ENCODE measurements around the gene ZBTB47. TPM values are rescaled to one million over a fixed set of nuclear protein-coding genes. Genes with fewer than 3 reads are reported as not detected.

The ZBTB47 gene
- total RNA-seq, 1 donor, result 5.9 TPM

DNA sequence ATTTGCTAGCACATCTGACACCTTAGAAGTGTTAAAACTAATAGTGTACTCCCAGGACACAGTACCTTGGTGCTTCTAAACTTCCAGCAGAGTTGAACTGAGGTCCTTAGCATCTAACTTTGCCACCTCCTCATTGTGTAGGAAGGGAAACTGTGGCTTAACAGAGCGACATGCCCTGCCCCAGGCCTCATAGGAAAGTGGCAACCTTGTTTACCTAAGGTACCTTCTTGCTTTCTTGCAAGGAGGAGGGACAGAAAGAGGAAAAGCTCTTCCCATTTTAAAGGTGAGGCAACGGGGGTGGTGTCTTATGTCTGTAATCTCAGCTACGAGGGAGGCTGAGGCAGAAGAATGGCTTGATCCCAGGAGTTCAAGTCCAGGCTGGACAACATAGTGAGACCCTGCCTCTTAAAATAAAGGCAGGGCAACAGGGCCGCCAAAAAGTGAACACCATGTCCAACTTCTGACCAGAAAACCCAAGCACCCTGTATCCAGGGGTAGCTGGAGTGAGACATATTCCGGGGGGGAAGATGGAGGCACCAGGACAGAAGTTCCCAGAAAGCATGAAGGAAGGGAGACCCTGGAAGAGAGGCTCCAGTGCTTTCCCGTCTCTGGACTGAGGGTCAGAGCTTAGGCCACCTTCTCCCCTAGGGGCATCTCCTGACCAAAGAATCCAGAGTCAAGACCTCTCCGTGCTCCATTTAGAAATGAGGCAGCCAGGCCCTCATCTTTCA, 31.3 kb downstream of the ZBTB47 start:
- no peak for DNase-seq (ENCODE audit: low read depth in 2 of 3, low spot score in 2 of 3)

DNA sequence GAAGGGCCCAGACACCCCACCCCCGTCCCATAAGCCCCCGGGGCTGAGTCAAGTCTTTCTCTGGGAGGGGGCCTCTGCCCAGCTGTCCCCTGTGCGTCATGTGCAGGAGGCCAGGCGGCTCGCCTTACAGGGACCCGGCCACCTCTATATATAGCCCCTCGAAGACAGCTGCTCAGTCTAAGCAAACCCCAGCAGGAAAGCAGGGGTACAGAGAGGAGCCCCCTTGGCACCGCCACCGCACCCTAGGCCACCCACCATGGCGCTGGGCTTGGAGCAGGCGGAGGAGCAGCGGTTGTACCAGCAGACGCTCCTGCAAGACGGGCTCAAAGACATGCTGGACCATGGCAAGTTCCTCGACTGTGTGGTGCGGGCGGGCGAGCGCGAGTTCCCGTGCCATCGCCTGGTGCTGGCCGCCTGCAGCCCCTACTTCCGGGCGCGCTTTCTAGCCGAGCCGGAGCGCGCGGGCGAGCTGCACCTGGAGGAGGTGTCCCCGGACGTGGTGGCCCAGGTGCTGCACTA, 31.9 kb downstream of the ZBTB47 start, which contains the start of gene KLHL40:
Gene KLHL40, plus strand, starts transcription at position 175 of the 519 bp plus-strand sequence. Its CDS starts 82 bp downstream, at position 257.
- no peak for DNase-seq (ENCODE audit: low read depth in 2 of 3, low spot score in 2 of 3)

DNA sequence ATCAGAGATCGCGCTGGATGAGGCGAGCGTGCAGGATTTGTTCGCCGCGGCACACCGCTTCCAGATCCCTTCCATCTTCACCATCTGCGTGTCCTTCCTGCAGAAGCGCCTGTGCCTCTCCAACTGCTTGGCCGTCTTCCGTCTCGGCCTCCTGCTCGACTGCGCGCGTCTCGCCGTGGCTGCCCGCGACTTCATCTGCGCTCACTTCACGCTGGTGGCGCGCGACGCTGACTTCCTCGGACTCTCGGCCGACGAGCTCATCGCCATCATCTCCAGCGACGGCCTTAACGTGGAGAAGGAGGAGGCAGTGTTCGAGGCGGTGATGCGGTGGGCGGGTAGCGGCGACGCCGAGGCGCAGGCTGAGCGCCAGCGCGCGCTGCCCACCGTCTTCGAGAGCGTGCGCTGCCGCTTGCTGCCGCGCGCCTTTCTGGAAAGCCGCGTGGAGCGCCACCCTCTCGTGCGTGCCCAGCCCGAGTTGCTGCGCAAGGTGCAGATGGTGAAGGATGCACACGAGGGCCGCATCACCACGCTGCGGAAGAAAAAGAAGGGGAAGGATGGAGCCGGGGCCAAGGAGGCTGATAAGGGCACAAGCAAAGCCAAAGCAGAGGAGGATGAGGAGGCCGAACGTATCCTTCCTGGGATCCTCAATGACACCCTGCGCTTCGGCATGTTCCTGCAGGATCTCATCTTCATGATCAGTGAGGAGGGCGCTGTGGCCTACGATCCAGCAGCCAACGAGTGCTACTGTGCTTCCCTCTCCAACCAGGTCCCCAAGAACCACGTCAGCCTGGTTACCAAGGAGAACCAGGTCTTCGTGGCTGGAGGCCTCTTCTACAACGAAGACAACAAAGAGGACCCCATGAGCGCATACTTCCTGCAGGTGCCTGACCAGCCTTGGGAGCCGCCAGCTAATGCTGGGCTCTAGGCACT, 32.7 kb downstream of the ZBTB47 start:
- DNase-seq (ENCODE audit: low read depth in 2 of 3, low spot score in 2 of 3), result no peak

DNA sequence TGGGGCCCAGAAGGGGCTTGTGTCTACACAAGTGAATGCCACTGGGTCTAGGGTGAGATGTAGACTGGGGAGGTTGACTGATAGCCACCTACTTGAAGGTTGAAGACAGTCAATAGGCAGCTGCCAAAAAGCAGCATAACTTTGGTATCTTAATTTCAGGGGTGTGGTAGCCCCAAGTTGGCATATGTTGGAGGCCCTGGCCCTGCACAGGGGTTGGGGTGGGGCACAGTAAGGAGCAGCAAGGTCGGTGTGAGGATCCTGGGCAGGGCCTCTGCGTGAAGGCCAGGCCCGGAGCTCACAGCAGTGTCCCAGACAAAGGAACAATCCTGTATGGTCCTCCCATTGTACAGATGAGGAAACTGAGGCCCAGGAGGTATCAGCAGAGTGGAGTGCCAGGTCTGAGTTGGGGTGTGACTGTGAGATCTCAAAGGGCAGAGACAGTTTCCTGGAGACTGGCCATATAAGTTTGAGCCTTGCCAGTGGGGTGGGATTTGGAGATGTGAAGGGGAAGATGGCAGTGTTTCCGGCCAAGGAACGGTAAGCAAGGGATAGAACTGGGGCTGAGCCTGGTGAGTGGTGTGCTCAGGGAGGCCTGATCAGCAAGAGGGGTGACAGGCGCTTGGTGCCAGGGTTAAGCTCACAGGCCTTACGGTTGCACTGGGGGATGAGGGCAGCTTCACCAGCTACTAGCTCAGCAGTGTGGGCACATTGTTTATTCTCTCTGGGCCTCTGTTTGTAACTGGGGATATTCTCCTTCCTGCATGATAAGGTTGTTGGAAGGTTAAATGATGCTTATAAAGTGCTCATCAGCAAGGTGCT, 33.5 kb downstream of the ZBTB47 start:
- DNase-seq (ENCODE audit: low read depth in 2 of 3, low spot score in 2 of 3), result no peak

DNA sequence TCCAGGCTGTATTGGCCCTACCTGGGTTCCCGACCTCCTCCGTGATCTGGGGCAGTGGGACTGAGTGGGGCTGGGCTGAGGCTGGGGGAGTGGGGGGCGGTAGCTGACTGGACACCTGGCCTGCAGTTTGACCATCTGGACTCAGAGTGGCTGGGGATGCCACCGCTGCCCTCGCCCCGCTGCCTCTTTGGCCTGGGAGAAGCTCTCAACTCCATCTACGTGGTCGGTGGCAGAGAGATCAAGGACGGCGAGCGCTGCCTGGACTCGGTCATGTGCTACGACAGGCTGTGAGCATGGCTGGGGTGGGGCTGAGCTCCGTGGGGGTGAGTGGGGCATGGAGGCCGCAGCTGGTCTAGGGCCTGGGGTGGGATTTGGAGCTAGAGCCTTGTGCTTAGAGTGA, 34.5 kb downstream of the ZBTB47 start:
- DNase-seq (ENCODE audit: low read depth in 2 of 3, low spot score in 2 of 3), result no peak

DNA sequence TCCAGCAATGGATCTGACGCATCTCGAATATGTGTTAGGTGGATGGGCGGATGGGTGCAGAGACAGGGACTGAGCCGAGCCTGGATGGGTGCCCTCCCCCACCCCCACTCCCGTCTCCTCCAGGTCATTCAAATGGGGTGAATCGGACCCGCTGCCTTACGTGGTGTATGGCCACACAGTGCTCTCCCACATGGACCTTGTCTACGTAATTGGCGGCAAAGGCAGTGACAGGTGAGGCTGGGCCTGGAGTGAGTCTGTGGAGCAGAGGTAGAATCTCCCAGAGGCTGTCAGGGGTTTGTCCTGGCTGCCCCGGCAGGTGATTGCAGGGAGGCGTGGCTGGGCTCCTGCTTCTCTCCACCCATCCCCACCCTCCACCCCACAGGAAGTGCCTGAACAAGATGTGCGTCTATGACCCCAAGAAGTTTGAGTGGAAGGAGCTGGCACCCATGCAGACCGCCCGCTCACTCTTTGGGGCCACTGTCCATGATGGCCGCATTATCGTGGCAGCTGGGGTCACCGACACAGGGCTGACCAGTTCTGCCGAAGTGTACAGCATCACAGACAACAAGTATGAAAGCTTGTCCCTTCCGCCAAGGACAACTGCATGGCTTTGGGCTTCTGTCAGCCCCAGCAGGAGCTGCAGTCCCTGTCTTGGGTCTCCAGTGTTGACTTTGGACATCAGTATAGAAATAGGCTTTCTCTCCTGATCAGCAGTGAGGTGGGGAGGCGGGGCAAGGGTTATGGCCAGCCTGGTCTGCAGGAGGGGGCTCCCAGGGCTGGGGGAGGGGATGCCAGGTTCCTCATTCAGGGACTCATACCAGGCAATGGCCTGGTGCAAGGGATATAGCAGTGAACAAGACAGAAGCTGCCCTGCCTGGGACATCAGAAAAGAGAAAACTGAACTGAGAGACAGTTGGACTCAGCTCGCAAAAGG, 35.3 kb downstream of the ZBTB47 start:
- DNase-seq (ENCODE audit: low read depth in 2 of 3, low spot score in 2 of 3), result no peak

DNA sequence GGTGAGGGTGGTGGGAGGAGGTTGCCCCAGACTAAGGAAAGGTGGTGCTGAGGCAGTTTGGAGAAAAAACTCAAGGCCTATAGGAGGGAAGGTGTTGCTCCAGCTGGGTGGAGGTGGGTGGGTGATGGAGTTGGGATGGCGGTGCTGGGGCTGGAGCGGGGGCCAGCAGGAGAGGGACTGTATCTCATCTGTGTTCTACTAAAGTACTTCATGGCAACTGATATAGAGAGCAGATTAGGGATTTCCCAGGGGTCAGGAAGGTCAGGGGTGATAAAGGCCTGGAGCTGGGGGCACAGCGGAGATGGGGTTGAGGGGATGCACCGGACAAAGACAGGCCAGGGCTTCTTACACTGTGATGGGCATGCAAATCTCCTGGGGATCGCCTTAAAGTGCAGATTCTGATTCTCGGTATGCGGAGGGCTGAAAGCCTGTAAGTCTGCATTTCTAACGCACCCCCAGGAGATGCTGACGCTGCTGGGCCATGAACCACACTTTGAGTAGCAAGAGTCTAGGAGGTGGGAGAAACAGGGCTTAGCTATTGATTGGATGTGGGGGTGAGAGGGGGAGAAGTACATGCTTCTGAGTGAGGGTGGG, 36.0 kb downstream of the ZBTB47 start:
- no peak for DNase-seq (ENCODE audit: low read depth in 2 of 3, low spot score in 2 of 3)

DNA sequence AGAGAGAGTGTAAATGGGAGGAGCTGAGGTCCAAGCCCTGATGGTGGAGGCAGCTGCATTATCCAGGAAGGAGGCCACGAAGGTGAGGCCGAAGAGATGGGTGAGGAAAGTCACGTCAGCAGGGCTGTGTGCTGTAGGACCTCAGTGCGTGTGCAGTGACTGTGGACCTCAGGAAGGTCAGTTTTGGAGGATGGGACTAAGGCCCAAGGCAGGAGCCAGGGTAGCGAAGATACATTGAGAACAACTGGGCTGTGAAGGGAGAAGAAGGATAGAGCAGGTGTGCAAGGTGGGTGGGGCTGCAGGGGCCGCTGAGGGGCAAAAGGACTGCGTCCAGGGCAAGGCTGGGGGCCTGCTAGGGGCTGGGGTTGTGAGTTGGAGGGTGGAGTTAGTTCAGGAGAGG, 36.7 kb downstream of the ZBTB47 start:
- DNase-seq (ENCODE audit: low read depth in 2 of 3, low spot score in 2 of 3), result no peak

DNA sequence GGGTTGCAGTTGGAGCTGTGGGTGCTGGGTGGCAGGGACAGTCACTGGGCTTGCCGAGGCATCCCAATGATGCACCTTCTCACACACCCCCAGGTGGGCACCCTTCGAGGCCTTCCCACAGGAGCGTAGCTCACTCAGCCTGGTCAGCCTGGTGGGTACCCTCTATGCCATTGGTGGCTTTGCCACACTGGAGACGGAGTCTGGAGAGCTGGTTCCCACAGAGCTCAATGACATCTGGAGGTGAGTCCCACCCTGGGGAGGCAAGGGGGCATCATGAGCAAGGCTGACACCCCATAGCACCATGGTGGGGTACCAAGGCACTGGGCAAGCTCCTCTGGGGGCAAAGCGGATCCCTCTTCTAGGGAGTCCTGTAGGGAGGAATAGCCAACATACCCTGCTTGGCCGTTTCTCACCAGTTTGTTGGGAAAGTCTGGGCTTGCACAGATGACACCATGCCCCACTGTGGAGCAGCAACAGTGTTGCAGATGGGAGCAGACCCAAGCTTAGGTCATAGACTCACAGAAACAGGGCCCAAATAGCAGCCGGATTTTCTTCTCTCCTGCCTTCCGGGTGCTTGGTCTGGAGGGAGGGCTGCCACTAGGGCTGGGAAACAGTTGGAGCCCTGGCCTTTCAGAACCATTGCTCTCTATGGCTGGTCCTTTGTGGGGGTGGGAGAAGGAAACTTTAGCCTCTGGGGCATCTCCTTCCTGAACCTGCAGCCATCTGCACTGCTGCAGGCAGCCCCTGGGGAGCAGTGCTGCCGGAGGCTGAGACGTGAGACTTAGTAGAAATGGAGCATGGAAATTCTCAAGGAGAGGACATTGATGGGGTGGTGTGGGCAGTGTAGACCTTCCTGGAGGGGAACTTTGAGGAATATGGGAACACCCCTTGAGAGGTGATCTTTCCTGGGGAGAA, 37.5 kb downstream of the ZBTB47 start:
- DNase-seq (ENCODE audit: low read depth in 2 of 3, low spot score in 2 of 3), result no peak

DNA sequence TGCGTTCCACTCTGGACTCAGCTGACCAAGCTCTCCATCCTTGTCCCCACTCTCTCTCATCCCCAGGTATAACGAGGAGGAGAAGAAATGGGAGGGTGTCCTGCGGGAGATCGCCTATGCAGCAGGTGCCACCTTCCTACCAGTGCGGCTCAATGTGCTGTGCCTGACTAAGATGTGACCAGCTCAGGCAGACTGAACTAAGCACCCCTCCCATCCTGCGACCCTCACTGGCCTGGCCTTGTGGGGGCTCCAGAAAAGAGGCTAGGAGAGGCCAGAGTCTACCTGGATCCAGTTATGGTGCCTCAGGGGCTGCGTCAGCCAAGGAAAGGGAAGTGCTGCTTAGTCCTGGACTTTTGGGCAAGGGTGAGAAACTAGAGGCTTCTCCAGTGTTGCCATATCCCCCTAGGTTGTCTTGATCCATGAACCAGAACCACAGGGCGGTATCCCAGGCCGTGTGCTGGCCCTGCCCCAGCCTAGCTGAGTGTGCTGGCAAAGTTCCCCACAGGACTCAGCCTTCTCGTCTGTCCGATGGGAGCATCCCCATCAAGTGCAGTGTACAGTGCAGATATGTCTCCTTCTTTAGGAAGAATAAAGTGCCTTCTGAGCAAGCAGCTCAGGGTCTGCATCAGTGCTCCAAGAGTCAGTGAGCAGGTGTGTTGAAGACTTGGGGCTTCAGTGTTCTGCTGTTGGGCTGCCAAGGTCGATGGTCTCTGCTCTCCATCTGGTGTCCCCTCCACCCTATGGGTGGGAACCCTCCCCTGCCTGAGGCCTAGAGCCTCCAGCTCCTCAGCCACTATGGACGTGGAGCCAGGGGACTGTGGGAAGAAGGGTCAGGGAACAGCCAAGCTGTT, 38.5 kb downstream of the ZBTB47 start:
- DNase-seq (ENCODE audit: low read depth in 2 of 3, low spot score in 2 of 3), result no peak

DNA sequence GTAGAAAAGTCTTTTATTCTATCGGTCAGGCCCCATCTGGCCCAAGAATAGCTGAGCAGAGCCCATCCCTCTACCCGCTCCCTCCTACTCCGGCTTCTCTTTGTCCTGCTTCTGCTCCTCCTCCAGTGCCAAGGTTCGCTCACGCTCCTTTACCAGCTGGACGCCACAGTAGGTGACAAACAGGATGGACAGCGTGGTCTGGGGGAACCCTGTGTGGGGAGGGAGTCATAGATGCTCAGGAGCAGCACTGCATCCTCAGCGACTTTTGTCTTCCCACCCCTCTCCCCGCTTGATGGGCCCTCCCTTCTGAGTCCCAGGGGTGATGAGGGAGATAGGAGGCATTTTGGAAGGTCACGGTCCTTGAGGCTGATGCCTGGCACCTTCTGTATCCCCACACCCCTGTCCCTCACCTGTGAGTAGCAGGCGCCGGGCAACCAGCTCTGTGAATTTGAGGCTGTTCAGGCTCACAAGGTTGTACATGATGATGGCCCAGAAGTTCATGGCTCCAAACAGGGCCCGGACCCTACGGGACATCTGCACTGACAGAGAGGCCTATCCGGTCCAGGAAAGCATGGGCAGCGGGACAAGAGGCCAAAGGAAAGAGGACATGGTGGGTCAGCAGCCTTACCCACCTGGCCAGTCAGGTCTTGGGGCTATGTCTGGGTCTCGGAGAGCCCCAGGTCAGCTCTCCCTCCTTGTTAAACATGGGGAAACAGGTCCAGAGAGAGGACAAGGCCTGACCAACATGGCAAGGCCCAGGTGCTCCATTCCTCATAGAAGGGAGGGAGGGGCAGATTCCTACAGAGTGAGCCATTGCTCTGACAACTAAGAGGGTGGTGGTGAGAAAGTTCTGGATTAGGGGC, 39.4 kb downstream of the ZBTB47 start:
- DNase-seq (ENCODE audit: low read depth in 2 of 3, low spot score in 2 of 3), result no peak

DNA sequence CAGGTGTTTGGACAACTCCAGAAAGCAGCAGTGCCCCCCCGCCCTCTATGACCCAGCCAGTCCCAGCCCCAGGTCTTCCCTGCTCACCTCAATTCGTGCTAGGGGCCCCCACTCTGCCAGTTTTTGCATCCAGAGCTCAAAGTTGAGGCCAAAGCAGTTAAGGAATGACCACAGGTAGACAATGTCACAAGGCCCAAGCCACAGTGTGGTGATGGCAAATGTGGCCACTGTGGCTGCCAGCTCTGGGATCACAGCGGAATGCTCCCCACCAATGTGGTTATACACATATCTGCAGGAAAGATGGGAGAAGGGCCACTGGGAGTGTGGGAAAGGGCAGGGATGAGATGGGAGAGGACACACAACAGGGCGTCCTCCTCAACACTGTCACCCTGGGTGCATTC, 40.0 kb downstream of the ZBTB47 start:
- no peak for DNase-seq (ENCODE audit: low read depth in 2 of 3, low spot score in 2 of 3)

DNA sequence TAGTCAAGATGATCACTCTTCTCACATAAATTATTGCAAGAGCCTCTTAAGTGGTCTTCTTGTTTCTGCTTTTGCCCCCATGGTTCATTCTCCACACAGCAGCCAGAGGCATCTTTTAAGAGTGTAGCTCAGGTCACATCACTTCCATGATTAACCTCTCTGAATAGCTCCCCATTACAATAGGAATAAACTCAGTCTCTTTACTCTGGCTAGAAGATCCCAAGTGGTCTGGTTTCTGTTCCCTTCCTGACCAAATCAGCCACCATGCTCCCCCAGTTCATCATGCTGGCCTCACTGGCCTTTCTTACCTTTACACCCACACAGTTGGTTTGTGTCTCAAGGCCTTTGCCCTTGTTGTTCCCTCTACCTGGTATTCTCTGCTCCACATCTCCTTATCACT, 40.9 kb downstream of the ZBTB47 start:
- no peak for DNase-seq (ENCODE audit: low read depth in 2 of 3, low spot score in 2 of 3)

DNA sequence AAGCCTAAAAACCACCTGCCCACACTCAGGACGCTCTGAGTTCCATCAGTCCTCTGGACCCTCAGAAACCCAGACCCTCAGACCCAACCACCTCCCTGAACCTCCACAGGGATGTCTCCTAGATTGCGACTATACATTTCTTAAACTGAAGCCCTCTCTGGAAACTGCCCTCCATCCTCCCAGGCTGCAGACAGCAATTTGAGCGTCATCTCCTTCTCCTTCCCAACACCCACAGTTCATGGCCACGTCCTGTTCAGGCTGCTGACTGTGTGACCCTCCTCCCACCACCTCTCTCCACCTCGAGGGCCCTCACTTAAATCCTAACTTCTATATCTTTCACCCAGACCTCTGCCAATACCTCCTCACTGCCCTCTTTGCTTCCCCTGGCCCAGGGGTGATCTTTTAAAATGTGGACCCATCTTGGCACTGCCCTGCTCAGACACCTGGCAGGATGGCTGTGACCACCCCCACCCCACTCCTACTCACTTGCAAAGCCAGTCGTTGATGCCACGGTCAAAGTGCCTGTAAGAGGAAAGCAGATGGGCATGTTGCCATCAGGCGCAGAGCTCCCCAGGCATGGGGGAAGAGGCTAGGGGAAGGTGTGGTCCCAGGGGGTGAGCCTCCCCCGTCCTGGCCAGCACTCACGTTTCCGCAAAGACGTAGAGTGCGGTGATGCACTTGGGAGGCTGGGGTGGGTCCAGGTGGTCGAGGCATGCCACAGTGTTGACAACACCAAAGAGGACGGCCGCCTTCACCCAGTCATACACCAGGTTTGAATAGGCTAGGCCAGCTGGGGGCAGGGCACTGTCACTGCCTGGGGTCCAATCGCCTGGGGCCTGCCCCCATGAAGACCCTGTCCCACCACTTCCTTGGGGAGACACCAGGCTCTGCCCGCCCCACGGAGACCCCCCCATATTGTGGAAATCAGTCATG, 43.1 kb downstream of the ZBTB47 start:
- no peak for DNase-seq (ENCODE audit: low read depth in 2 of 3, low spot score in 2 of 3)
